ENCODE measurements around the gene SDK2. TPM values are rescaled to one million over a fixed set of nuclear protein-coding genes. Genes with fewer than 3 reads are reported as not detected.
A peak's percentile ranks its signal among the peaks of the same experiment; 100 is the strongest.

The SDK2 gene
- total RNA-seq, 6 experiments from 2014 or later: 0.11 to 0.46 (median 0.25) TPM

- peak; percentile 42 to 83 (median 66) for ATAC-seq
- H3K4me1 ChIP-seq: no peaks in the 10 kb centered on the region
- peak in 2 of 3 donors; percentile 67 to 68 for DNase-seq
- no peaks in the 10 kb centered on the region for H3K36me3 ChIP-seq
- no peaks in the 10 kb centered on the region for H3K9me3 ChIP-seq
- TF ChIP-seq CTCF (IDR thresholded peaks at IDR 0.05): peak in 2 of 4 donors; percentile 5 to 23
- no peak for TF ChIP-seq POLR2A (IDR thresholded peaks at IDR 0.05)
- intact Hi-C loops (cut with DNase I): loop anchor here in 1 of 2 donors (10.0 kb wide), 1 partner anchor 45 kb away; the partner anchor contains the start of gene CDC42EP4
- no peaks in the 10 kb centered on the region for H3K27me3 ChIP-seq
- no peak overlapping the region for H3K27ac ChIP-seq
- H3K4me3 ChIP-seq: no peak overlapping the region
- WGBS (ENCODE audit: insufficient coverage, low coverage, low lambda C conversion rate, missing lambda C conversion rate): 30% methylated on average over 7 of the region's 7 CpGs
Measured at GRCh38 chr17:73359987-73360410, 284.2 kb downstream of the SDK2 start.

- intact Hi-C loops (cut with DNase I): no loop called here
- no peaks in the 10 kb centered on the region for H3K4me1 ChIP-seq
- no peak overlapping the region for H3K27ac ChIP-seq
- TF ChIP-seq CTCF (IDR thresholded peaks at IDR 0.05) (no peak), POLR2A (IDR thresholded peaks at IDR 0.05) (no peak)
- H3K27me3 ChIP-seq: no peaks in the 10 kb centered on the region
- DNase-seq (no peak), ATAC-seq (no peak)
- no peaks in the 10 kb centered on the region for H3K36me3 ChIP-seq
- H3K9me3 ChIP-seq: no peaks in the 10 kb centered on the region
- WGBS (ENCODE audit: insufficient coverage, low coverage, low lambda C conversion rate, missing lambda C conversion rate): 88% methylated on average over 4 of the region's 10 CpGs
- no peak overlapping the region for H3K4me3 ChIP-seq
Measured at GRCh38 chr17:73359352-73359751, 284.9 kb downstream of the SDK2 start.

- H3K4me3 ChIP-seq: no peak overlapping the region
- DNase-seq (no peak), ATAC-seq (no peak)
- TF ChIP-seq POLR2A (IDR thresholded peaks at IDR 0.05) (no peak), CTCF (IDR thresholded peaks at IDR 0.05) (no peak)
- no peaks in the 10 kb centered on the region for H3K4me1 ChIP-seq
- H3K9me3 ChIP-seq: no peaks in the 10 kb centered on the region
- H3K36me3 ChIP-seq: no peaks in the 10 kb centered on the region
- H3K27me3 ChIP-seq: no peaks in the 10 kb centered on the region
- H3K27ac ChIP-seq: no peak overlapping the region
- intact Hi-C loops (cut with DNase I): no loop called here
- 55% methylated on average over 5 of the region's 9 CpGs for WGBS (ENCODE audit: insufficient coverage, low coverage, low lambda C conversion rate, missing lambda C conversion rate)
Measured at GRCh38 chr17:73358668-73359067, 285.6 kb downstream of the SDK2 start.

- Histone ChIP-seq H3K27me3 (no peaks in the 10 kb centered on the region), H3K27ac (no peak overlapping the region)
- no CpG with 5 or more reads among the region's 19 CpGs for WGBS (ENCODE audit: insufficient coverage, low coverage, low lambda C conversion rate, missing lambda C conversion rate)
Measured at GRCh38 chr17:73357981-73358380, 286.3 kb downstream of the SDK2 start.

More at GRCh38 chr17:73357981-73358380, 286.3 kb downstream of the SDK2 start:
- H3K36me3 ChIP-seq: no peaks in the 10 kb centered on the region
- TF ChIP-seq POLR2A (IDR thresholded peaks at IDR 0.05) (no peak), CTCF (IDR thresholded peaks at IDR 0.05) (no peak)
- intact Hi-C loops (cut with DNase I): no loop called here
- ATAC-seq (no peak), DNase-seq (no peak)
- H3K4me1 ChIP-seq: no peaks in the 10 kb centered on the region
- H3K9me3 ChIP-seq: no peaks in the 10 kb centered on the region
- H3K4me3 ChIP-seq: no peak overlapping the region

Measured in right lobe of liver (tissue), 6 donors.